H7 (cell line): ENCODE results near the gene OVOL1. TPM values are rescaled to one million over a fixed set of nuclear protein-coding genes. Genes with fewer than 3 reads are reported as not detected.
A peak's percentile ranks its signal among the peaks of the same experiment; 100 is the strongest.

Experiments used
- DNase-seq: peaks from one replicate; pipeline ENCODE4 v3.0.0; 2012
- H3K27me3 ChIP-seq: 2 replicates; pipeline ENCODE4 v1.6.0; 2011; ENCODE audit warnings: mild to moderate bottlenecking, low read length; ENCODE audit not compliant: control insufficient read depth, insufficient read depth
- H3K36me3 ChIP-seq: replicated peaks from 2 replicates; pipeline ENCODE4 v1.5.1; 2011; ENCODE audit warnings: low read length; ENCODE audit not compliant: control insufficient read depth, insufficient read depth
- H3K4me3 ChIP-seq: 2 replicates; pipeline ENCODE4 v1.5.1; 2011; ENCODE audit warnings: low read depth, mild to moderate bottlenecking, control low read depth, low read length, moderate library complexity; ENCODE audit not compliant: insufficient read depth
- total RNA-seq: library from RNA; depleted of rRNA; stranded (reverse); fragments of >200 nt; shearing (Covaris generic); gene quantifications from 2 replicates; pipeline ENCODE4 v1.2.3, GENCODE V29; 2014

Gene OVOL1
- total RNA-seq, 1 experiment from 2014 or later, result 1.2 TPM

DNA sequence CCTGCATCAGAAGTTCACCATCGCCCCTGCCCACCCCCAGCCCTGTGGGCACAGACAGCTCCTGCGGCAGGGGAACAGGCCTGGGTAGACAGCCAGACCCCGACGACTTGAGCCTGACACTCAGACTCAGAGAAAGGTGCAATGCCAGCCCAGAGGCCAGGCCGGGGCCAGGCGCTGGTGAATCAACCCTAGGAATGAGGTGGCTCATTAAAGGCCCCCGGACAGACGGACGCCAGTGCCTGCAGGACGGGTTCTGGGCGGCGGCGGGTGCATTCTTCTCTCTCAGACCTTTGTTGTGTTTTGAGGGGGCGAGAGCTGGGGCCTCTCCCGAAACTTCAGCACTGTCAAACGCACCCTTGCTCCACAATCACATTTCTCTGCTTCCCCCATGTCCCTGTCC is 5.6 kb downstream of the OVOL1 start:
- Histone ChIP-seq H3K36me3 (no peaks in the 10 kb centered on the region; the same call in 1 of the 2 replicates), H3K27me3 (peaks cover 11% of the 10 kb centered on the region), H3K4me3 (no peak overlapping the region)
- DNase-seq, result peak; percentile 49

DNA sequence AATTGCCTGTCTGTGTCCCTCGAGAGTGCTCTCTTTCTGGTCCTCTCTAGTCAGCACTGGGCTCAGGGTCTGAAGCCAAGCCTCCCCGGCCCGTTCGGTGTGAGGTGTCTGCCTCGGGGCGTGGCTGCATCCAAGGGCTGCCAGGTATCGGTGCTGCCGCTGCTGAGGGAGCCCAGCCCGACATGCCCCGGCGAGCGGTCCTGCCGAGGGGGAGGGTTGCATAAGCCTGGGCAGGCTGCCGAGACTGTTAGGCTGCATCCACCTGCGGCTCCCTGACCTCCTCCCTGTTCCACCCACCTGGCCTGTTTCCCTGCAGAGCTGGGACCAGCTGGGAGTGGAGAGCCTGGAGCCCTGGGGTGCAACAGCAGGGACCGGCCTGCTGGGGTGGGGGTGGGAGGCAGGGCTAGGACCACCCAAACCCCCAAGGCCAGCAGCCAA is 6.3 kb downstream of the OVOL1 start:
- H3K36me3 ChIP-seq, result no peaks in the 10 kb centered on the region; the same call in 1 of the 2 replicates
- H3K27me3 ChIP-seq, result peaks cover 4% of the 10 kb centered on the region; the same call in 1 of the 2 replicates
- DNase-seq, result peak; percentile 70
- H3K4me3 ChIP-seq, result no peak overlapping the region

DNA sequence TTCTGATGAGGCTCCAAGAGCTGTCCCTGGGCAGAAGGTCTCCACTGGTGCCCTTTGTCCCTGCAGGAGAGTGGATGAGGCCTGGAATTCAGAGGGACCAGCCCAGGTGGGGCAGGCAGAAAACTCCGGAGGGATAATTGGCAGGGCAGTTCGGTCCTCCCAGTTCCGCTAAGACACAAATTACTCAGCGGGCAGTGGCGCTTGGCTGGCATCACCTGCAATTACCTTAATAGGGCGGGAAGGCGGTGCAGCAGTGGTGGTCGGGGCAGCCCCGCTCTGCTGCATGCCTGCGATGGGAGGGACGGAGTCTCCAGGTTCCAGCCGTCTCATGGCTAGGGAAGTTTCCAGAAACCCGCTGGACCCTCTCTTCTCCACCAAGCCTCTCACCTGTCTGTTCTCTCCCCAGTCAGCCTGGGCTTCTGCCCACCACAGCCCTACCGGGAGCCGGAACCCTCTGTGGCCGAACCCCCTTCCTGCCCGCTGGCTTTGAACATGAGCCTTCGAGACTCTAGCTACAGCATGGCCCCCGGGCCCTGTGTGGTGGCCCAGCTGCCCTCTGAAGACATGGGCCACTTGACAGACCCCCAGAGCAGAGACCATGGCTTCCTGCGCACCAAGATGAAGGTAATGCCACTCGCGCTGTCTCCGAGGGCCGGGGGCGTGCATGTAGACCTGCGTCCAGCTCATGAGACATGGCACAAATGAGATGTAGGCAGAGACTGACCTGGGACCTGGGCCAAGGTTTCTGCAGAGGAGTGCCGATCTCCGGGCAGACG is 7.0 kb downstream of the OVOL1 start:
- Histone ChIP-seq H3K27me3 (no peaks in the 10 kb centered on the region), H3K4me3 (no peak overlapping the region), H3K36me3 (no peaks in the 10 kb centered on the region; the same call in 1 of the 2 replicates)
- peak; percentile 47 for DNase-seq

DNA sequence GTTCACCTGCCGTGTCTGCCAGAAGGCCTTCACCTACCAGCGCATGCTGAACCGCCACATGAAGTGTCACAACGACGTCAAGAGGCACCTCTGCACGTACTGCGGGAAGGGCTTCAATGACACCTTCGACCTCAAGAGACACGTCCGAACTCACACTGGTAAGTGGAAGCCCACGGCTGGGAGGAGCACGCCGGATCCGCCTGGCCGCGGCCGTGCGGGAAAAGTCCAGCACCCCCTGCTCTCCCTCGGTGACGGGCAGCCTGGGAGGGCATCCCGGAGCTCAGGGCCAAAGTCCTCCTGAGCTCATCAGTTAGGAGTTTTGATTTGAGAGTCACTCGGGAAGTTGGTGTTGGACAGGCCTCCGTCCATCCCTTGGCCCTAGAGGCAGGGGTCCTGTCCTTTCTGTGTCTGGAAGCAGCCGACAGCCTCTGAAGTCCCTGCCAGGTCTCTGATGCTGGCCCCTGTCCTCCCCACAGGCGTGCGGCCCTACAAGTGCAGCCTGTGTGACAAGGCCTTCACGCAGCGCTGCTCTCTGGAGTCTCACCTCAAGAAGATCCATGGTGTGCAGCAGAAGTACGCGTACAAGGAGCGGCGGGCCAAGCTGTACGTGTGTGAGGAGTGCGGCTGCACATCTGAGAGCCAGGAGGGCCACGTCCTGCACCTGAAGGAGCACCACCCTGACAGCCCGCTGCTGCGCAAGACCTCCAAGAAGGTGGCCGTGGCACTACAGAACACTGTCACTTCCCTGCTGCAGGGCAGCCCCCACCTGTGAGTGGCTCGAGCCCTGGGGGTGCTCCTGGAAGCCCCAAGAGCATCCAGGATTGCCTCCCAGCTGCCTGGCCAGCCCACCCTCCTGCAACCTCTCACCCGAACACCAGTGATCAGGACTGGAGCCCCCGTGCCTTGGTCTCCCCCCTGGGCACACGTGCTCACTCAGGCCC is 8.0 kb downstream of the OVOL1 start:
- H3K36me3 ChIP-seq, result no peaks in the 10 kb centered on the region; the same call in 1 of the 2 replicates
- DNase-seq, result peak; percentile 41
- no peaks in the 10 kb centered on the region; the same call in 1 of the 2 replicates for H3K27me3 ChIP-seq
- no peak overlapping the region for H3K4me3 ChIP-seq

DNA sequence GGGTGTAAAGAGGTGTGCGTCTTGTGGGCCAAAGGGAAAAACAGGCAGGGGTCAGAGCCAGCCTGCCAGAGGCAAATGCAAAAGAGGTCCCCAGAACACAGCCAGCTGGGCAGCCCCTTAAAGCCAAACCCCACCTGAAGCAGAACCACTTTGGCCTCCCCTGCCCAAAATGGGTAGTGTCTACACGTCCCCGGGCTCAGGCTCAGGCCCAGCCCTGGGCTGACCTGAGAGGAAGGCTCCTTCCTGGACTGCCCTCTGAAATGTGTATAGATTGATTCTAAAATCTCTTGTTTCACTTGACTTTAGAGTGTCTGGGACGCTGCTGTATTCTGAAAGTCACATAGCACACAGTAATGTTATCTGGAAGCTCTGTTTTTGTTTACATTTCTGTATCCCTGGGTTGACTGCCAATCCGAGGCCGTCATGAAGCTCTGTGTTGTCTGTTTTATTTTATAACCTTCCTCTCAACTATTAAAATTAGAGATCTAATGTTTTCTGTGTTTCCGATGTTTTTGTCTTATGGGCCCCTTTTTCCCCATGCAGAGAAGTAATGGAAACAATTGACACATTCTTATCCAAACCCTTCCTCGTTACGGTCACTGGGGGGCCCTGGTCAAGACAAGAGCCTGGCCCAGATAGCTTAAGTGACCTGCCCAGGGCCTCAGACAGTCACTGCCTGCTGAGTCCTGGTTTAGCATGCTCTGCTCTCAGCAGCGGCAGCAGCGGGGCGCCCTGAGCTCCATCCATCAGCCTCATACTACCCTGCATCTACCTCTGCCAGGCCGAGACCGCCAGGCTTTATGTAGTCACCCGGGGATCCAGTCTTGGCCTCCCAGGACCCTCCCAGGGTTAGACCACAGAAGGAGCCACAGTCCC is 10.1 kb downstream of the OVOL1 start:
- H3K4me3 ChIP-seq, result no peak overlapping the region
- peak; percentile 85 for DNase-seq
- no peaks in the 10 kb centered on the region; the same call in 1 of the 2 replicates for H3K27me3 ChIP-seq
- no peaks in the 10 kb centered on the region; the same call in 1 of the 2 replicates for H3K36me3 ChIP-seq

DNA sequence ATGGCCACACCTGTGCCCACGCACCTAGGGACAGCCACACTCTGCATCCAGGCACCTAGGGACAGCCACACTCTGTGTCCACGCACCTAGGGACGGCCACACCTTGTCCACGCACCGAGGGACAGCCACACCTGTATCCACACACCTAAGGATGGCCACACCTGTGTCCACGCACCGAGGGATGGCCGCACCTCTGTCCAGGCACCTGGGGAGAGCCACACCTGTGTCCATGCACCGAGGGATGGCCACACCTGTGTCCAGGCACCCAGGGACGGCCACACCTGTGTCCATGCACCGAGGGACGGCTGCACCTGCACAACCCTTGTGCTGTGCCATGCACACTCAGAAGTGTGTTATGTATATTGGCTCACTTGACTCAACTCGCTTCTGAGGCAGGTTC is 10.8 kb downstream of the OVOL1 start:
- Histone ChIP-seq H3K36me3 (no peaks in the 10 kb centered on the region; the same call in 1 of the 2 replicates), H3K4me3 (no peak overlapping the region), H3K27me3 (no peaks in the 10 kb centered on the region; the same call in 1 of the 2 replicates)
- DNase-seq, result no peak

DNA sequence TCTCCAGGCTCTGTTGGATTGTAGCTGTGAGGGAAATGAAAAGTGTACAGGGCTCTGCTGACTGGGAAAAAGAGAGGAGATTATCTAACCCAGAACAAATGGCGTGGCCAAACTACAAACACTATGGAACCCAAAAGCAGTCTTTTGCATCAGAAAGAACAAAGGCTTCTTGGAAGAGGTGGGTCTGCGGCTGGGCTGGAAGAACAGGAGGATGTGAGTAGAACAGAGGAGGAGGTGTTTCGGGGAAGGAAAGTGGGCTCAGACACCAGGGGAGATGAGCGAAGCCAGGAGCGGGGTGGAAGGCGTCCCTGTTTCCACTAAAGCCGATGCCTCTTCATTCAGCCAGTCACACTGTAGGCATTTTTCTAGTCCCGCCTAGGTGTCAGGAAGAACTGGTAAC is 12.0 kb downstream of the OVOL1 start:
- peak; percentile 59 for DNase-seq
- Histone ChIP-seq H3K4me3 (no peak overlapping the region), H3K27me3 (no peaks in the 10 kb centered on the region; the same call in 1 of the 2 replicates), H3K36me3 (no peaks in the 10 kb centered on the region; the same call in 1 of the 2 replicates)

DNA sequence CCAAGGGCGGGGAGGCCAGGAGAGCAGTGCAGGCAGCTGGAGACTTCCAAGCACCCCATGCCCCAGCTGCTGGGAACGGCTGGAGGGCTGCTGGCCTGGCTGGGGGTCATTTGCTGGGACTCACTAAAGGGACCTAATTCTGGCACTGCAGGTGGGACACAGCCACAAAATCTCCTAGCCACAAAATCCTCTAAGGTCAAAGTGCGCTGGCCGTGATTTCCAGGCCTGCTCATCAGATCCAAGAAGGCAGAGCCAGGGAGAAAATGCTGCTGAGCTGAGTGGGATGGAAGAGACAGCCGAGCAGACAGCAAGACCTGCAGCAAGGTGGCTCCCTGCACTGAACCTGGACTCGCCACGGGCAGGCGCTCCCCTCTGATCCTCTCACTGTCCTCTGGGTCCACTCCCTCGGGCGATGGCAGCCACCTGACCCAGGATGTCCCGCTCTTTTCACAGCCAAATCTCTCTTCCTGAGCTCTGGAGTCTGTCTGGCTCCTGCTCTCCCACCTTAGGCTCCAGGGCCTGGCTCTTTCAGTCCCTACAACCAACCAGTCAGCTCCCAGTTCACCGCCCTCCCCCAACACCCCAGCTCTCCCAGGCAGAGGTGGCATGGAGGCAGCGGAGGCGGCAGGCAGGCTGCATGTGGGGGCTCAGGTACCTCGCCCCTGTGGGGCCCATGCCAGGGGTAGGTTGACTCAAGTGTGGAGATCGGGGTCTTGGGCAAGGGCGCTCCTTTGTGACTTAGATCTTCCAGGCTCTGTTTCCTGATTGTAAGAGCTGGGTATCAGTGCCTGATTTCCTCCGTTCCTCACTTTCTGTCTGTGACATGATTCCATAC is 14.5 kb downstream of the OVOL1 start:
- Histone ChIP-seq H3K36me3 (no peaks in the 10 kb centered on the region), H3K4me3 (no peak overlapping the region), H3K27me3 (no peaks in the 10 kb centered on the region; the same call in 1 of the 2 replicates)
- peak; percentile 67 for DNase-seq

DNA sequence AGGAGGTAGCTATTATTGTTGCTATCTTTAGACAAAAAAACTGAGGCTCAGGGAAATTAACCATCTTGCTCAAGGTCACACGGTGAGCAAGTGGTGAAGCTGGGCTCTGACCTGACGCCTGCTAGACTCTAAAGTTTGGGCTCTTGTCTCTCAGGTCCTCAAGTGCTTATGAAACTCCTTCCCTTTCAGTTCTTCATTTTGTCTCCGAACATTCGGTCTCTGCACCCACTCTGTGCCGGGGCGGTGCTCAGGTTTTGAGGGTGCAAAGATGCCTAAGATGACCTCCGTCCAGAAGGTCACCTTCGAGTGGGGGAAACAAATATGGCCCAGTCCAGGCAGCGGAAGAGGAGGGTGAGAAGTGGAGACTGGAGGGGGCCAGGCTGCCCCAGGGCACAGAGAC is 16.0 kb downstream of the OVOL1 start:
- no peaks in the 10 kb centered on the region for H3K36me3 ChIP-seq
- DNase-seq, result peak; percentile 19
- H3K4me3 ChIP-seq, result no peak overlapping the region
- no peaks in the 10 kb centered on the region; the same call in 1 of the 2 replicates for H3K27me3 ChIP-seq

DNA sequence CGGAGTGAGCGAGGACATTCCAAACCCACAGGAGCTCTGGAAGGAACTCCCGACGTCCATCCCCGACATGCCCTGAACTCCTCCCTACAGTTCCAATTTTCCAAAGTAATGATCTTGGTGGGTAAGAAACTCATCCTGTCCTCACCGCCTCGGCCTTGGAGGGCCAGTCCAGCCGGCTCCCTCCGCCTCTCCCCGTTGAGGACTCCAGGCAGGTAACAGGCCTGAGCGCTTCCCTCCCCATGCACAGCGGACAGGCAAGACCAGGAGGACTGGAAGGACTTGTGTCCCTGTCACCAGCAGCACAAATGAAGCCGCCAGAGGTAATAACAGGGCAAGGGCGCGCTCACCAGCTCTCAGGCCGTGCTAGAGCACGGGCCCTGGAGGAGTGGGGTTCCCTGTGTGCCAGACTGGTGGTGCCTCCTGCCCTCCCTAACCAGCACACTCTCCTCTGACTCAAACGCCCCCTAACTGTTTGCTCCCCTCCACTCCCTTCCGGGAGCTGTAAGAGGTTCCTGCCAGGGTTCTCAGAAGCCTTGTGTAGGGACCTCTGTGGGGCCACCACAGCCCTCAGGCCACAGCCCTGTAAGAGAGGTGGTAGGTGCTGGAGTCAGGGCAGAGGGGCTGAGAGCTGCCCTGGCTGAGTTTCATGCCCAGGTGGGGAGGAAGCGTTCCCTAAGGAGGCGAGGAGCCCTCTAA is 17.1 kb downstream of the OVOL1 start:
- no peak overlapping the region for H3K4me3 ChIP-seq
- H3K36me3 ChIP-seq, result no peaks in the 10 kb centered on the region
- DNase-seq, result peak; percentile 55
- no peaks in the 10 kb centered on the region; the same call in 1 of the 2 replicates for H3K27me3 ChIP-seq

DNA sequence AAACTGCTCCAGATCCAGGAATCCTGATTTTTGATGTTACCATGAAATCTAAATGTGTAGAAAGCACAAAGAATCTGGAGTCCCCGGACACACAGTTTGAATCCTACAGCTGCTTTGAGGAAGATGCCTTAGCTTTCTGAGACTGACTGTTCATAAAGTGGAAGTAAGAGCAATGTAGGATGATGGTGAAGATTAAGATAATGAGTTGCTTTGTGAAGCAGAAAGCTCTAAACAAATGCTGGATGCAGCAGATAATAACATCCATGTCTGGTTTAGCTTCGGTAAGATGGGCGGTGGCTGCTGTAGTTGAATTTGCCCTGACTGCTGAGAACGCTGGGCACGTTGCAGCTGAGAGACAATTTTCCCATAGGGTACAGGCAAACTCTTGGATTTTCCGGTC is 20.1 kb downstream of the OVOL1 start:
- H3K27me3 ChIP-seq, result no peaks in the 10 kb centered on the region; the same call in 1 of the 2 replicates
- DNase-seq, result no peak
- no peak overlapping the region for H3K4me3 ChIP-seq
- no peaks in the 10 kb centered on the region for H3K36me3 ChIP-seq

DNA sequence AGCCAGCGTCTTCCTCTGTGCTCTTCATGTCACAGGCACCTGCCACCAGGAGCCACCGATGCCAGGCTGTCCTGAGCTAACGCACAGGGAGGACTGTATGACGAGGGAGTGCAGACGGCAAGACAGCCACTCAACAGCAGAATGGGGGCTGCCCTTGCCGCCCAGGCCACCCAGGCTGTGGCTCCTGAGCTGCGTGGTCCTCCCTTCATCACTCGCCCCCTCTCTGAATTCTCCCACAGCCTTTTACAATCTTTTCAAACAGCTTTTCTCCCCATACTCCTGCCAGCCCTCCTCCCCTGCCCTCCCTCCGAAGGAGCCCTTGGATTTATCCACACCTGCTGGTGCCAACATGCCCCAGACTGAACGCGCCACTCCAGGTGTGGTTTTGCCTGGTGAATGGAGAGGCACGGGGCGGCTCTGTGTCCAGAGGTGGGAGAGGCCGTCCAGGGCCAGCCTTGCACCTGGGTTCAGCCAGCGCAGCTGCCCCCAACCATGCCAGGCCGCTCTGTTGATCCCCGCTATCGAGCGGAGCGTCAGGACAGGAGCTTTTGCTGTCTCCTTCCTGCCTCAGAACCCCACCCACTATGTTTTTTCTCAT is 22.0 kb downstream of the OVOL1 start:
- no peak for DNase-seq
- H3K4me3 ChIP-seq, result no peak overlapping the region
- no peaks in the 10 kb centered on the region; the same call in 1 of the 2 replicates for H3K27me3 ChIP-seq
- H3K36me3 ChIP-seq, result no peaks in the 10 kb centered on the region
